GM18517 (cell line): ENCODE measurements around the gene RPLP2.

Source experiments
- ATAC-seq: cut with Tn5 transposase; IDR thresholded peaks from one replicate; pipeline ENCODE4 v1.9.1; 2021; ENCODE audit warnings: mild to moderate bottlenecking, moderate library complexity; ENCODE audit not compliant: unreplicated experiment

The RPLP2 gene

GRCh38 chr11:809287-810039 lies at the start of gene RPLP2:
Gene RPLP2, plus strand, starts transcription at chr11:809967. Its CDS starts 268 bp downstream, at chr11:810235.
- peak; percentile 75 for ATAC-seq

- no peak for ATAC-seq
These were observed 49.5 kb upstream of the RPLP2 start for GRCh38 chr11:760236-760635.

DNA sequence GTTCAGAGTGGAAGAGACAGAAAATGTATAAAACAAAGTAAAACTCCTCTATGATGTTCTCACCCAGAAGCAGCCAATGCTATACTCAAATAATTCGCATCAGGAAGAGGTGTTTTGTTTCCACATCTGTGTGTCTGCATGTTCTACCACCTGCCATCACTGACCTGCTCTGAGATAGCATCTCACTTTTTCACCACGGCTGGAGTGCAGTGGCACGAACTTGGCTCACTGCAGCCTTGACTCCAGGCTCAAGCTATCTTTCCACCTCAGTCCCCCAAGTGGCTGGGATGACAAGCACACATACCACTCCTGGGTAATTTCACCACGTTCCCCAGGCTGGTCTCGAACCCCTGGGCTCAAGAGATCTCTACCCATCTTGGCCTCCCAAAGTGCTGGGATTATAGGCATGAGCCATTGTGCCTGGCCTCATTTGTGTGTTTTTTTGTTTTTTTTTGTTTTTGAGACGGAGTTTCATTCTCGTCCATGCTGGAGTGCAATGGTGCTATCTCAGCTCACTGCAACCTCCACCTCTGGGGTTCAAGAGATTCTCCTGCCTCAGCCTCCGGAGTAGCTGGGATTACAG lies 48.1 kb upstream of the RPLP2 start:
- ATAC-seq = no peak

GRCh38 chr11:762421-763072 lies 47.2 kb upstream of the RPLP2 start:
- ATAC-seq = no peak

GRCh38 chr11:763073-763463 lies 46.7 kb upstream of the RPLP2 start:
- no peak for ATAC-seq

DNA sequence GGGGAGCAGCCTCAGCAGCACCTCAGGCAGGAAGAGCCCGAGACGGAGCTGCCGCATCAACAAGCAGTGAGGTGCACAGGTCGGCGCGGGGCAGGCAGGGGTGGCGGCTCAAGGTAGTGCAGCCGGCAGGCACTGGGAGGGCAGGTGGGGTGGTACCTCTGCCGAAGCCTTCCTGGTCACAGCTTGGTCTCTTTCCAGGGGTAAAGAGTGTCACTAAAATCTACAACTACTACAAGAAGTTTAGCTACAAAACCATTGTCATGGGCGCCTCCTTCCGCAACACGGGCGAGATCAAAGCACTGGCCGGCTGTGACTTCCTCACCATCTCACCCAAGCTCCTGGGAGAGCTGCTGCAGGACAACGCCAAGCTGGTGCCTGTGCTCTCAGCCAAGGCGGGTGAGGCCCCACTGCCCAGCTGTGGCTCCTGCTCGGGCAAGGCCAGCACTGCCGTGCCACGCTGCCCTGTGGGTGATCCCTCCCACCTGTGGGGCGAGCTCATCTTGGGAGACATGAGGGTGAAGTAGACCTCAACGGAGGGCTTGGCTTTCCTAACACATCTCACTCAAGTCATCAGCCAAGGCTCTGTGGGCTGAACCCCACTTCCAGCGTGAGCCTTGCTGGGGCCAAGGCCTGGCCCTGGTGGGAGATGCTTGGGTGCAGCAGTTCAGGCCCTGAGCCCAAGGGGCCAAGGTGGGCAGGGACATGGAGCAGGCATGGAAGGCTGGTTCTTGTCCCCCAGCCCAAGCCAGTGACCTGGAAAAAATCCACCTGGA lies 46.0 kb upstream of the RPLP2 start:
- ATAC-seq = no peak

DNA sequence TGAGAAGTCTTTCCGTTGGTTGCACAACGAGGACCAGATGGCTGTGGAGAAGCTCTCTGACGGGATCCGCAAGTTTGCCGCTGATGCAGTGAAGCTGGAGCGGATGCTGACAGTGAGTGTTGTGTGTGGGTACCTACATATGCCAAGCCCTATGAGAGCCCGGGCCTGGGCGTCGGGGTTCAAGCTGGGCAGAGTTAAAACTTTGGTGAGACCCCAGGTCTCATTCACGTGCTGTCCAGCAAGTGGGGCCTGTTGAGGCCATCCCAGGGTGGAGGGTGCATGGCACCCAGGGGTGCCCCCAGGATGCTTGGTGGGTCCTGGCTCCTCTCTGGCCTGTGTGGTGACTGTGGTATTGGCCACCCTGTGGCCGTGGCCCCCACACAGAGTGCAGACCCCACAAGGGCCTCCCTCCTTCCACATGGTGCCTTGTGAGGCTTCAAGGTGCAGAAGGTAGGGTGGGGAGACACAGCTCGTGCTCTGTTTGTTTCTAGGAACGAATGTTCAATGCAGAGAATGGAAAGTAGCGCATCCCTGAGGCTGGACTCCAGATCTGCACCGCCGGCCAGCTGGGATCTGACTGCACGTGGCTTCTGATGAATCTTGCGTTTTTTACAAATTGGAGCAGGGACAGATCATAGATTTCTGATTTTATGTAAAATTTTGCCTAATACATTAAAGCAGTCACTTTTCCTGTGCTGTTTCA lies 45.3 kb upstream of the RPLP2 start:
- ATAC-seq = no peak

- no peak for ATAC-seq
These were observed 44.6 kb upstream of the RPLP2 start for GRCh38 chr11:765025-765801.

DNA sequence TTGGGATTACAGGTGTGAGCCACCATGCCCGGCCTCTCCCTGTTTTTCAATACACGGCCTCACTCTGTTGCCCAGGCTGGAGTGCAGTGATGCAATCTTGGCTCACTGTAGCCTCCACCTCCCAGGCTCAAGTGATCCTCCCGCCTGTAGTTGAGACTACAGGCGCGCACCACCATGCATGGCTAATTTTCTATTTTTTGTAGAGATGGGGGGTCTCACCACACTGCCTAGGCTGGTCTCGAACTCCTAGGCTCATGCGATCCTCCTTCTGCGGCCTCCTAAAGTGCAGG lies 44.0 kb upstream of the RPLP2 start:
- ATAC-seq = no peak

DNA sequence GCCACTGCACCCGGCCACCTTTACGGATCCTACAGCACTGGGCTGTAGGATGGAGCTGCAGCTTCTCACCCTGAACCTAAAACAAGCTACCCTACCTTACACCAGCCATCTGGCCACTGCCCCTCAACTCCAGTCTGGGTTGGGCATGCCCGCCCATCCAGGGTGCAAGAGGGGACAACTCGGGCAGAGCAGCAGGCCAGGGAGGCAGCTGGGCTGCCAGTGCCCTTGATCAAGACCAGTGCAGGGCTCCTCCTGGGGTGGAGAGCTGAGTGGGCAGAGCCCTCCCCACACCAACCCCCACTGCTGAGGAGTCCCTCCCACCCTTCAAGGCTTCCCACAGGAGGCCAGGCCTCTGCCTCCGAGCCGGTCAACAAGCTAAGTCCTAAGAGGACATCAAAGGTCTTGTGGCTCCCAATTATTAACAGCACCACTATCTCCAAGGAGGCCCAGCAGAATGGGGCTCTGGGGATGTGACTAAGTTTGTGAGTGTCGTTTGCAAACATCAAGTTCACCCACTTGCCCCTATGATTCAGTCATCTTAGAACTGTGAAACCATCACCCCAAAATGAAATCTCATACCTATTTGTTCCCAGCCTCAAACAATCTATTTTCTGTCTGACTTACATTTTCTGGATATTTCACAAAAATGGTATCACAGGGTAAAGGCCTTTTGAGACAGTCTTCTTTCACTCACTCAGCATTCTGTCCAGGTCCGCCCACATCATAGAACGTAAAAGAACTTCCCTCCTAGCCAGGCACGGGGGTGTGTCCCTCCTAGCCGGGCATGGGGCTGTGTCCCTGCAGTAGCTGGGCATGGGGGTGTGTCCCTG lies 43.4 kb upstream of the RPLP2 start:
- no peak for ATAC-seq

DNA sequence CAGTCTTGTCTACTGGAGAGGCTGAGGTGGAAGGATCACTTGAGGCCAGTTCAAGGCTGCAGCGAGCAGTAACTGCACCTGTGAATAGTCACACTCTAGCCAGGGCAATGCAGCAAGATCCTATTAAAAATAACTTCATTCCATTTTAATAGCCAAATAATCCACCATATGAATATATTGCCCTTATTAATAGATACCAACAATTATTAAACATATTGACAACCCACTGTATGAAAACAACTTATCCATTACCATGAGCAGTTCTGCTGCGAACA lies 42.9 kb upstream of the RPLP2 start:
- no peak for ATAC-seq

DNA sequence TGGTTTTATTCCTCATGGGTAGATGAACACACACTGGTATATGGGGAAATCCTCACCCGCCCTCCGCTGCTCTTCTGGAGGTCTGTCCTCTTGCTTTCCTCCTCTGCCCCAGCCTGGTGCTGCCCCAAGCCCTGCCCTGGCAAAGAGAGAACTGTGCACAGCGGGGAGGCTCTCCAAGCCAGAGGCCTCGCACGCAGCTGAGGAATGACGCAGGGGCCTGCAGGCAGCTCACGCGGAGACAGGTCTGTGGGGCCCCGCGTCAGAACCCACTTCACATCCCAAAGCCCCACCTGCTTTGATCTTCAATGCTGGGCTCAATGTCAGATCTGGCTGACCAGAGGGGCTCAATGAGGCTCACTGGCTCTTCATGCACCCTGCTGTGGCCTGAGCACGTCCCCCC lies 42.5 kb upstream of the RPLP2 start:
- no peak for ATAC-seq

DNA sequence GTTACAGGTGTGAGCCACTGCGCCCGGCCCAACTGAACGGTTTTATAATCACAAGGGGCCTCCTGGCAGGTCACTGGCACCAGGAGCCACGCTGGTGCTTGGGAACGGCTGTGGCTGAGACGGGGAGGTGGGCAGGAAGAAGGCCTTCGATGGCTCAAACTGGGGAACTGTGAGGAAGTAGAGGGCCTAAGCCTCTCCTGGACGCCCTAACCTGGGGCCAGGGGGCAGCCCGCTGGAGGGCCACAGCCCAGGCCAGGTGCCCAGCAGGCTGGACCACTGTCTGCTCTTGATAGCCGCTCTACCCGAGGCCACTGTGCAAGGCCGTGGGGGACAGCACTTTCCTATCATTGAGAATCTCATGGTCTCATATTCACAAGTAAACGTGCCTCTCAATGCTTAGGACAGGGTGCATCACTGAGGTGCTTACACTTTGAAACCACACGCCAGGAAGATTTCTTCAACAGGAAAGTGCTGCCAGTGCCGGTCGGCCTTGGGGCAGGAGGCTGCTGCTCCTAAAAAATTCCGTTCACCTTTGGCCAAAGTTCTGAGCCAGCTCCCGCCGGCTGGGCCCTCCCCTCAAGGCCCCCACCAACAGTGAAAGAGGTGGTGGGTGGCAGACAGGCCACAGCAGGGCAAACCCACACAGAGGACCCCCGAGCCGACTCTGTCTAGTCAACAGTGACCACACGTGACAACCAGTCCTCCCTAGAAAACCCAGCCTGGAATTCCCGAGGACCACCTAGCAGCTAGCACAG lies 39.7 kb upstream of the RPLP2 start:
- ATAC-seq = no peak

DNA sequence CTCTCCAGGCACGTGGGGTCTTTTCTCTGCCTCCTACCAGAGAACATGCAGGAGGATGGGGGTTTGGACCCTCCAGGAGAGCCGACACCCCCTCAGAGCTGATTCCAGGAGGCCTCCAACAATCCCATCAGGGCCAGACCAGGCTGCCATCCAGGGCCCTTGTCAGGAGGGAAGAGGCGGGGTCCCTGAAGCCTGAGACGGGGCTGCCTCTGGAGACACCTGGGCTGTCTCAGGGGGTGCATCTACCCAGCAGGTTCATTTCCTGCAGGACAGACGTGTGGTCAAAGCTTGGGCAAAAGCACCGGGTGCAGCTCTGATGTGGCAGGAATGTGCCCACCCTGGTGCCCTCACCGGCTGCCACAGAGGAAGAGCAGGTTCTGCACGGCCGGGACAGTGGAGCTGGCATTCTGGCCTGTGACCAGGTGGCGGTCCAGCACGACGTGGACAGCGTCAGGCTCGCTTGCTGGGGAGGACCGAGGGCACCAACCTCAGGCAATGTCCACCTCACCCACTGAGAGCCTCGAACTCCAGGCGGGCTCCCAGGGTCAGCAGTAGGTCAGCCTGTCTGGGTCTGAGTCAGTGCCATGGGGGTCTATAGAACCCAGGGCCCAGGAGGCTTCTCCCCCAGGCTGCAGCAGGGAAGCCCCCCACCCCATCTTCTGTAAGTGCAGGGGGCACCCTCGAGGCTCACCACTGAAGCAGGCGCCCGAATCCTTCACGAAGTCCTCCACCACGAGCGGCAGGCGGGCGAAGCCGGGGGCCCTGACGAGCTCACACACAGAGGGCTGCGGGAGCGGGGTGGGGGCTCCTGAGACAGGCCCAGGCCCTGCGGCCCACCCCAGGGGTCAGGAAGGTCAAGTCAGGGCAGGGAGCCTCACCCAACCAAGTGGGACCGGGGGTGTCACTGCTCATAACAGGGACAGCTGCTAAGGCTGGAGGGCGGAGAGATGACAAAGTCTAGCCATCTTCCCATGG lies 38.8 kb upstream of the RPLP2 start:
- ATAC-seq = no peak

- no peak for ATAC-seq
These were observed 38.1 kb upstream of the RPLP2 start for GRCh38 chr11:771617-772204.

- ATAC-seq = no peak
These were observed 37.1 kb upstream of the RPLP2 start for GRCh38 chr11:772429-773390.
